HG03342 (cell line): ENCODE data around the gene RBM33.
"Not testable (repeated sequence)": the region's sequence is repeated elsewhere in the genome, so short reads cannot be mapped to it uniquely, and the experiment has no call there.

Source experiments
- ATAC-seq: cut with Tn5 transposase; IDR thresholded peaks from one replicate; pipeline ENCODE4 v1.9.1; 2021; ENCODE audit warnings: mild to moderate bottlenecking, moderate library complexity; ENCODE audit not compliant: unreplicated experiment

The RBM33 gene

DNA sequence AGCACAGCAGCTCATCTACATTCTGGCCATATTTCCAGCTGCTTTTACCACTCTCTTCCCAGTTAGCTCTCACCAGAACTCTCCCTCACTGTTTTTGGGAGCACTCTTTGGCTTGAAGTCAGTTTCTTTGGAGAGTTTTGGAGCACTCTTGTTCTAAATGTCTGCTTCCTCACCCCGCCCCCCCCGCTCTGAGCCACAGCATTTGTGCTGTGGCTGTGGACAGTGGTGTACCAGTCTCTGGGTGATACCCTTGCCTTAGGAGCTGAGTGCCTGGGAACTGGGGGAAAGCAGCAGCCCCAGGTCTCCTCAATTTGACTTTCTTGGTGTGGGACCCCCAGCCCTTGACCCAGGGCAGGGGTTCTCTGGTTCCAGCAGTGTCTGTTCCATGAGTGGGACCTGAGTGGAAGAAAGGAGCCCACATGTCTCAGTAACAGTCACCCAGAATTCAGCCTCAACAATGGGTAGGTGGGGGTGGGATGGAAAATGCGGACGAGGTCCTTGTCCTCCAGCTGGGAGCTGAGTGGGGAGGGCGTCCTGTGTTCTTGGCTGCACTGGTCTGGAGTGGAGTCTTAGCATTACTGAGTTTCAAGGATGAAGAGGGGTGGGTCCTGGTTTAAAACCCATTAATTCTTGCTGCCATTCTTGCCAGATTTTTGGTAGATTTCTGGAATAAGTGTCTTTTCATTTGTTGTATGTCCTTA lies 18.0 kb downstream of the RBM33 start:
- ATAC-seq, result no peak

DNA sequence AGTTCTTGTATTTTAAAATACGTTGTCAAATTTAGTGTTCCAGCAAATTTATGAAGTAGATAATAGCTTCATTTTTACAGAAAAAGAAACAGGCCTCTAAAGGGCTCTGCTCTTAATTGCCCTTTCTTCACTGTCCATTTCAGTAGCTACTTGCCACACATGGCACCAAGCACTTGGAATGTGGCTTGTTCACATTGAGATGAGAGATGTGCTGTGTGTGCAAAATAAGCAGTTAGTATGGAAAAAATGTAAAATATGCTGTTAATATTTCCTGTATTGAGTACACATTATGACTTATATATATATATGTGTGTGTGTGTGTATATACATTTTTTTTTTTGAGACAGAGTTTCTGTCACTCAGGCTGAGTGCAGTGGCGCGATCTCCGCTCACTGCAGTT lies 19.5 kb downstream of the RBM33 start:
- ATAC-seq, result no peak

DNA sequence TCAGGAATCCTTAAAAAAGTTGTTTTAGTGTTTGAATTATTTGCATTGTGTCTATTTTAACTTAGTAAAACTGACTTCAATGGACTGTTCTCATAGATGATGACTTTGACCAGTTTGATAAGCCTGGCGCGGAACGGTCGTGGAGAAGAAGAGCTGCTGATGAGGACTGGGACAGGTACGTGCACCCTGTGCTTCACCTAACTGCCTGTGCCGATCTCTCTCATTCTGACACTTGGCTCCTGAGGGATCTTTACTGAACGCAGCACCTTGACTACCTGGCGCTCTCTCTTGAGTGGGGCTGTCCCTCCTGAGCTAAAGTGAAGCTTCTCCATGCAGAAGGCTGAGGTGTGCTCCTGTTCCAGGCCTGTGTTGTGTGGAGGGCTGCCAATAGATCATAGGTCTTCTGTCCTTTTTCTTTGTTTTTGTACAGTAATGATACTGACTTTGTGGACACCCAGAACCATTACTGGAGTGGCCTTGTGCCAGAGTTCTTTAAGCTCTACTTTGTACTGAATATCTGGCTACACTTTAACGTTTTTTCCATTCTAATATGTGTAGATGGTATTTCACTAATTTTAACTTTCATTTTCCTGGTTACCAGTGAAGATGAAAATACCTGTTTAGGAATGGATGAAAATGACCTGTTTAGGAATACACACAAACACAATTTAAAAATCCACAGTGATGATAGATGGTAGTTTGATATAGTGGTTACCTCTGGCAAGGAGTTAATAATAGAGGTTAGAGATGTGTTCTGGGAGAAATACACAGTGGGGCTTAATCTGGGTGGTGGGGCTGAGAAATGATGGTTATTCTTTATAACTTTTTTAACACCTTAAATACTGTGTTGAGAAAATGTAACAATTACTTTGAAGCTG lies 20.9 kb downstream of the RBM33 start:
- no peak for ATAC-seq

DNA sequence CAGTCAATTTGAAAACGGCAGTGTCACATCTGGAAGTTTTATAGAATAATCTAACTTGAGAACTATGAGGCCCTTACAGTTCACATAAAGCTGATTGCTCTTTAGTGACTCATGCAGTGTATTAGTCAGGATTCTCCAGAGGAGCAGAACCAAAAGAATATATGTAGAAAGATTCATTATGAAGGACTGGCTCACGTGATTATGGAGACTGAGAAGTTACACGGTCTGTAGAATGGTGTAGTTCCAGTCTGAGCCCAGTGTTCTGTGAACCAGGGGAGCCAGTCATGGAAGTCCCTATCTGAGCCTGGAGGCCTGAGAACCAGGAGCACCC lies 21.5 kb downstream of the RBM33 start:
- no peak for ATAC-seq

DNA sequence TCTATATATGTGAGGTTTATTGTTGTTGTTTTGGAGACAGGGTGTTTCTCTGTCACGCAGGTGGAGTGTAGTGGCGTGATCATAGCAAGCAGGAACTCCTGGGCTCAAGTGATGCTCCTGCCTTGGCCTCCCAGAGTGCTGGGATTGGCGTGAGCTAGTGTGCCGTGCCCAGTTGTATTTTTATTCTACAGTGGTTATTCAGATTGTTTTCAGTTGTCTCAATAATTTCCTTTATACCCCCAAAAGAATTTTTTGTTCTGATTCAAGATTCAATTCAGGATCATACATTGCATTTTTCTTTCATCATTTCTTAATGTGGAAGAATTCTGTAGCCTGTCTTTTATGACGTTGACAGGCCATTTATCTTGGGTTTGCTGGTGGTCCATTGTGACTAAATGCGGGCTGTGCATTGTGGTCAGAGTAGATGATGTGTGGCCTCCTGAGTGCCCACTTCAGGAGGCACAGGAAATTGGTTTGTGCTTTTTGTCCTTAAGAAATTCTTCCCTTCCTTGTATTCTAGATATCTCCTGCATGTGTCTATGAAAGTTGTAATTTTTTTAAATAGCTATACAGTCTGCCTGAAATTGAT lies 22.9 kb downstream of the RBM33 start:
- no peak for ATAC-seq

DNA sequence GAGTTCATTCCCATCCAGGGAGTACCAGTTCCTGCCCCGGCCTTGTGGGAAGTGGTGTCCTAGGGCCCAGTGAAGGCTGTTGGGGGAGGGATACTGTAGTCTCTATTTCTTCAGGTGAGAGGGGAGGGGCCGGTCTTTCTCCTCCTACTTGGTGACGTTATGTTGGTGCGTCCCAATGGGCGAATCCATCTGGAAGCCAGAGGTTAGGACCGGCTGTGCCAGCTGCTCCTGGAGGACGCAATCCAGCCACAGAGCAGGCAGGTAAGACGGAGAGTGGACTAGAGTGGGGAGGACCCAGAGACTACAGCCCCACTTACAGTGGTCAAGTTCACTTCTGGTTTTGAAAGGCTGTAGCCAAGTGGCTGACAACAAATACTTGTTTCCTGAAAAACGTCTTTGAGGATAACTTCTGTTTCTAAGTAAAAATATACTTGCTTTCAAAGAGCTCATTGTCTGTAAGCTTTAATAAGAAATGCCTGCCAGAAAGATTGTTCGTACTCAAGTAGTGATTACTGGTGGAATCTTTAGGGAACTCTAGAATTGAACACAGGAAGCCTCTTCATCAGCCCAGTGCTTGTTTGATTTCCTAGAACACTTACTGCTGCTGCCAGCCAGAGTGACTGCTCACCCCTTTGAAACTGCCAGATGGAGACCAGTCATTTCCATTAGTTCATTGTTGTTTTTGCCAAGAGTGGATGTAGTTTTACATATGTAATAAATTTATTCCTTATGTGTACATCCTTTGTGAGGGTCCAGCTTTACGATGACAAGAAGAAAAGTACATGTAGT lies 25.4 kb downstream of the RBM33 start:
- ATAC-seq, result no peak

DNA sequence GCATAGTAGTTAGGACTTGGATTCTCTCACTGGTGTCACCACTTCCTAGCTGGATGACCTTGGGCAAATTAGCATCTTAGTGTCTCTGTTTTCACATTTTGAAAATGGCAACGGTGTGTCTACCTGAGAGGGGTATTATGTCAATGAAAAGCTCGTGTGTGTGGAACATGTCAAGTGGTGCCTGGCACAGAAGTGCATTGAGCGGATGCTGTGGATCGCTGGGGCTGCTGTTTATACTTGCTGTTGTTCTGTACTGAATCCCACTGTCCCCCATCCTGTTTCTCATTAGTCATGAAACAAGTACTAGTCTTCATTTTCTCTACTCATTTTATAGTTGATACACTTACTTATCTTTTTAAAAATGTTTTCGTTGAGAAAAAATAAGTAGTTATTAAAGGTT lies 26.1 kb downstream of the RBM33 start:
- ATAC-seq, result no peak

DNA sequence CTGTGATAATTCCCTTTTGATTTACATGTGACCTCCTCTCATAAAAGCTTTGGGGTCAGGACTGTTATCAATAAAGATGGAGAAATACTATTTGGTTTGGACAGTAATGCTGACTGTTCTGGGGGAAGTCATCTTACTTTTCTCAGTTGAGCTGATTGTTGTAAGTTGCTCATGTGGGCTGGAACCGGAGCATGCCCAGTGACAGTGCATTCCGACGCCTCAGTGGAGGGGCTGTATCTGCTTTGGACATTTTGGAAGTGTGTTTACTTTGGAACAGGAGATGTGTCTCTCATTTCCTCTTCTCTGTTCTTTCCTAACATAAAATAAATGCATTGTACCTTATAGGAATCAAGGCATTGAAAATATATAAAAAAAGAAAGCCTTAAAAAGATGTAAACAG lies 30.1 kb downstream of the RBM33 start:
- no peak for ATAC-seq

DNA sequence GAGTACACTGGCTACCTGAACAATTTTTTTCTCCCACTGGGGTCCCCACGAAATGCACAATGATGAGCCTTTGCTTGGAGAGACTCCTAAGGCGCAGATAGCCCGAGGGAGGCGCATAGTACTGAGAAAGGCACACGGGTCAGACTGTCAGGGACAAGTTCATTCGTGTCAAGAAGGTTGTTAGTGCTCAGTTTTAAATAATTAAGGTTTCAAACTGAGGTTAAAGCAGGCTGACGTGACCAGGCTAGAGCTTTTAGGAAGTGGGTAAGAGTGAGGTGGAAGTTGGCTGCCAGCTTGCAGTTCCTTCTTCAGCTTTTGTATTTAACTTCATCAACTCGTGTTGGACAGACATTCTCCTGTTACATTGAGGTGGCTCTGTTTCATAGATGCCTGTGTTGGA lies 31.6 kb downstream of the RBM33 start:
- no peak for ATAC-seq

DNA sequence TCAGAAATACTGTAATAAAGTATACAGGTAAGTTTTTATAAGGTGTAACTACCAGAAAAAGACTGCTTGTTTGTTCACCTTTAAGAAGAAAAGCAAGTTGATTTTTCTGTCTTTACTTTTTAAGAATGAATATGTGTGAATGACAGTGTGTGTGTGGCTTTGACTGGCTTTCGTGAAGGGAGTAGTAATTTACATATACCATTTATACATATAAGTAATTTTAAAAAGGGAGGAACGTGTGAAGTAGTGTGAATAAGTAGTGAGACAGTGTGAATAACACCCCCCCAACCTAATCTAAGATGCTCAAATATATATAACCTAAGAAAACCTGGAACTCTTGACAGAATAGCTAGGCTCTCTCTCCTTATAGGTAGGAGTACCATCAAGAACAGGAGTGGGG lies 33.2 kb downstream of the RBM33 start:
- no peak for ATAC-seq

DNA sequence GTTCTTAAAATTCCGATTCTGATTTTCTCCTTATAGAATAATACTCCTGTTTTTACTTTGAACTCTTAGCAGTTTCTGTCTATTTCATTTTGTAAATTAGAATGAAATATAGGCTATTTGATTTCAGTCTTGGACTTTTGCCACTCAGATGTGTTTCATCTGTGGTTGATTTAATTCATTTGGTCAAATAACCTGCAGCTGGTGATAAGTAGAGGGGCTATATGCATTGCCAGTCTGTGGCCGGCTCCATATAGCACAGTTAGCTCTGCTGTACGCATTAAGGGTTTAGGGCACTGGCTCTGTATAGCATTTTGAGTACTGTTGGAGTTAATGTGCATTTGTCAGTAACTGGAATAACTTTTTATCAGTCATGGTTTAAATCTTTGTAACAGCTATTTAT lies 35.7 kb downstream of the RBM33 start:
- no peak for ATAC-seq

DNA sequence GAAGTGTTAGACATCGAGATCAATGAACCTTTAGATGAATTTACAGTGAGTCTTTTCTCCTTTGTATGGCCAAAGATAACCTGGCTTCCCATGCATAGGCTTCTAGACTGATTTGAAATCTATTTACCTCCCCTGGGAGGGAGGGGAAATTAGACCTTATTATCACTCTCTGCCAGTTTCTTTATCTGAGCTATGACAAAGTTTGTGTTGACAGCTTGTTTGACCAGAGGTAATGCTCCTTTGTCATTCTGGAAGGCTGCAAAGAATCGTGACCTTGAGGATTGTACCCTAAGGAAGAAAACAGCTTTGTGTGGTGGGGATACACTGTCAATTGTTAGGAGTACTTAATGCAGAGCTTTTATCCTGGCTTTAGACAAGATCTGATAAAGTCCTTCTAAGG lies 36.4 kb downstream of the RBM33 start:
- ATAC-seq, result no peak

DNA sequence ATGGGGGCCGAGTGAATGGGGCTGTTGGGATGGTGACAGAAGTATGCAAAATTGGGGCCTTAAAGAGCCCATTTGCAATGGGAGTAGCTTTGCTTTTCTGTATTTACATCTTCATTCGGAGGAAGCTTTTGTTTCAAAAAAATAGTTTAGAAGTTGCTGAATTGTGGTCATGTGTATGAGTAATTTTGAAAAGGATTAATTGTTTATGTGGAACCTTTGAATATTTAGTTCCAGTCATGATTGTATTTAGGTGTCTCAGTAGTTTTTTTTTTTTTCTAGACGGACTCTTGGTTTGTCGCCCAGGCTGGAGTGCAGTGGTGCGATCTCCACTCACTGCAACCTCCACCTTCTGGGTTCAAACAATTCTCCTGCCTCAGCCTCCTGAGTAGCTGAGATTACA lies 37.2 kb downstream of the RBM33 start:
- ATAC-seq, result no peak

DNA sequence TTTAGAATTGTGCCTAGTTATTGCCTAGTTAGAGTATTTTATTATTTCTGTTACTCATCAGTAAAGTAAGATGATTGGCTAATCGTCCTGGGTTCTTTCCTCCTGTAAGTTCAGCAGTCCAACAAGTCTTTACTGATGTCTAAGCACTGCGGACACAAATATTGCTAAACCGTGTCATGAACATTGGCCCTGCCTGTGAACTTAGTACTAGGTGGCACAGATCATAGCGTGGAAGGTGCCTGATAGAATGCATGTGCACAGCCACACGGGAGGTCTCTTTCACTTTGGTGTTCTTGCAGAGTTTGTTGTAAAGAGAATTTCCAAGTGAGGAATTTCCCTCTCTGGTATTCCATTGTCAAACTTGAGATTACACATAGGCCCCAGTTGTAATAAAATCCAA lies 38.0 kb downstream of the RBM33 start:
- ATAC-seq, result no peak

DNA sequence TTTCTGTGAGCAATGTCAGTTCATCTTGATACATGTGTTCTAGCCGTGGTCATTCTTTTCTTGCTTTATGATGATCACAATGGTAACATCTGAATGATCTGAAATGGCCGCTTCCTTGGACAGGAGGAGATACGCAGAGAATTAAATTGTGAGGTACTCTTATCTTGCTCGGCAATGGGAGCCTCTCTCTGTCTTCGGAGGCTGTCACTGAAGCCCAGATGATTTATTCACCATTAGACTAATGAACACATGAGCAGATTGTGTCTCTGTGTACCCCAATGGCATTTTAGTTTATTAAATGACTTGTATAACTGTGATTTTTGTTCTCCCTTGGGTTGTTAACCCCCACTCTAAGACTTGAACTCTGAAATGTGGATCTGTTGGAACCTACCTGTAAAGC lies 38.6 kb downstream of the RBM33 start:
- no peak for ATAC-seq

DNA sequence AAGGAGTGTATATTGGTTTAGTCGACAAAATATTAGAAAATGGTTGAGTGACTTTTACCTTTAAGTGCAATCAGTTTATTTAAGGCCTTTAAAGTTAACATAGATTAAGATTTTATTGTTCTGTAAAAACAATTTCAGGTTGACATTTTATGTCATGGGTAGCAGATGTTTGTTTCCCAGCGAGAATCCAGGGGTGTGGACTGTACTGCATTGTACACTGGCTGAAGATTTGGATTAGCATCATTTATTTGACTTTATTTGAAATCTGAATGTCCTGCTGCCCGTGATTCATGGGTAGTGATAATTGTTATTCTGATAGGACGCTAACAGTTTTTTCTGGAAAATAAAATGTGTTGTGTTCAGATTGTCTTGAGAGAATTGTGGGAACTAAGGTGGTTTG lies 39.3 kb downstream of the RBM33 start:
- no peak for ATAC-seq

DNA sequence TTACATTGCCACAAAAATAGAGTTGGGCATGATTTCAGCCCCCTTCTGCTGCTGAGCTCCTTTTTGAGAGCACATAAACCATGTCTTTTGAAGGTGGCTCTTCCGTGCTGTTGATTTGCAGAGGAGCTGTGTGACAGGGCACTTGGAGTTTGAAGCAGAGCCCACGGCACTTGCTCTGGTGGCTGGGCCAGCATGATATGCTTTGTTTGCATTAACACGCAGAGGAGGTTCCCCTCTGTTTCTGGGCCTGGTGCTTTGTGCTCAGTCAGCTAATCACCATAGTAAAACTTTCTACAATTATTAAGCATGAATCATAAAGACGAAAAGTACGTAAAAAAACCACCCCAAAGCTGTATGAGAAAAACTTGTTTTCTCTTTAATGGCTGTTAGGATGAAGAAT lies 40.1 kb downstream of the RBM33 start:
- ATAC-seq, result no peak

DNA sequence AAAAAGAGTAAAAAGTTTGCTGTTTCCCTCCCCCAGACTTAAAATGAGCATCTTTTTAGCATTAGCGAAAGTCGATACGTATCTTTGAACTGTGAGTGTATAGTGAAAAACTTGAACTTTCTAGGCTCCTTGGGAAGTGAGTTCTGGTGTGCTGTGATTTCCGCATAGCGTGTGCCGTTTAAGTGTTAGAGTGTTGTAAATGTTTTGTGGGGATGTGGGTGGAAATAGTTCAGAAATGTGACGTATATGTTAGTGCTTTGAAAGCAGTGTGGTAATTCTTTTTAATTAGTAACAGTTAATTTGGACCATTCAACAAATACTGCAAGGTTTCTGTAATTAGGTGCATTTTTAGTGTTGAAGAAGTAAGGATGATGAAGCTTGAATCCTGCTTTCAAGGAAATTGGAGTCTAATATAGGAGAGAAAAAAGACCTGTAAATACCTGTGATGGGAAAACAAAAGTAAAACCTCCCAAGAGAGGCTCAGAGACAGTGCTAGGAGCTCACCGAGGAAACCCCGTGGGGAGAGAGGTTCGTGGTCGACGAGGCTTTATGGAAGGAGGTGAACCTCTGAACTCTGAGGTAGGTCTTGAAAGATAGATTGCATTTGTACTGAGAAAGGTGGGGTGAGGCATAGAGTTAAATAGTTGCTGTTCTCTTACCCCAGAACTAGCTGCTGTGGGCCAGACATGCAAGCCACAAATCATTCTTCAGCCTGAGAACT lies 40.8 kb downstream of the RBM33 start:
- peak; percentile 49 for ATAC-seq

DNA sequence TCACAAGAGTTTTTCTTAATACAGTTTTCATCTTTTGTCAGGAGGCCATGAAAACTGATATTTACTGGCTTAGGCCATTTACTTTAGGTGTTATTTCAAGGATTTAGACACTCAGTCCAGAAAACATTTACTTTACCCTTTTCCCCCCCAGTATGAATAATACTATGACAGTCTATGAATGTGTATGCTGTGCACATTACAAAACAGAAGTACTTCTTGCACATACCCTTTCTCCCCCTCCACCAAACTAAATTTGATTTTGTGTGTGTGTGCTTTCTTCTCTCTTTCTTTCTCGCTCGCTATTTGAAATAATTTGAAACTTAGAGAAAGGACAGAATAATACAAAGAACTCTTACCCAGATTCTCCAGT lies 41.3 kb downstream of the RBM33 start:
- ATAC-seq, result no peak

DNA sequence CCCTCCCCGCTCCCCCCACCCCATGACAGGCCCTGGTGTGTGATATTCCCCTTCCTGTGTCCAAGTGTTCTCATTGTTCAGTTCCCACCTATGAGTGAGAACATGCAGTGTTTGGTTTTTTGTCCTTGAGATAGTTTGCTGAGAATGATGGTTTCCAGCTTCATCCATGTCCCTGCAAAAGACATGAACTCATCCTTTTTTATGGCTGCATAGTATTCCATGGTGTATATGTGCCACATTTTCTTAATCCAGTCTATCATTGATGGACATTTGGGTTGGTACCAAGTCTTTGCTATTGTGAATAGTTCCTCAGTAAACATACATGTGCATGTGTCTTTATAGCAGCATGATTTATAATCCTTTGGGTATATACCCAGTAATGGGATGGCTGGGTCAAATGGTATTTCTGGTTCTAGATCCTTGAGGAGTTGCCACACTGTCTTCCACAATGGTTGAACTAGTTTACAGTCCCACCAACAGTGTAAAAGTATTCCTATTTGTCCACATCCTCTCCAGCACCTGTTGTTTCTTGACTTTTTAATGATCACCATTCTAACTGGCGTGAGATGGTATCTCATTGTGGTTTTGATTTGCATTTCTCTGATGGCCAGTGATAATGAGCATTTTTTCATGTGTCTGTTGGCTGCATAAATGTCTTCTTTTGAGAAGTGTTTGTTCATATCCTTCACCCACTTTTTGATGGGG lies 42.3 kb downstream of the RBM33 start:
- not testable (repeated sequence) for ATAC-seq
